PC-9 (cell line): ENCODE measurements around the gene CTNND1.

ENCODE experiments used
- EZH2 ChIP-seq: fragments of 200-600 bp; sonication (generic); IDR thresholded peaks from 2 replicates; pipeline ENCODE4 v1.8.0; 2017; ENCODE audit warnings: antibody characterized with exemption, low read depth
- TF ChIP-seq, protein P1 (sequence below): fragments of 200-600 bp; sonication (generic); conservative IDR thresholded peaks from 2 replicates; pipeline ENCODE4 v1.6.1; 2017; ENCODE audit warnings: mixed run types, antibody characterized with exemption, mild to moderate bottlenecking, moderate library complexity

DNA sequence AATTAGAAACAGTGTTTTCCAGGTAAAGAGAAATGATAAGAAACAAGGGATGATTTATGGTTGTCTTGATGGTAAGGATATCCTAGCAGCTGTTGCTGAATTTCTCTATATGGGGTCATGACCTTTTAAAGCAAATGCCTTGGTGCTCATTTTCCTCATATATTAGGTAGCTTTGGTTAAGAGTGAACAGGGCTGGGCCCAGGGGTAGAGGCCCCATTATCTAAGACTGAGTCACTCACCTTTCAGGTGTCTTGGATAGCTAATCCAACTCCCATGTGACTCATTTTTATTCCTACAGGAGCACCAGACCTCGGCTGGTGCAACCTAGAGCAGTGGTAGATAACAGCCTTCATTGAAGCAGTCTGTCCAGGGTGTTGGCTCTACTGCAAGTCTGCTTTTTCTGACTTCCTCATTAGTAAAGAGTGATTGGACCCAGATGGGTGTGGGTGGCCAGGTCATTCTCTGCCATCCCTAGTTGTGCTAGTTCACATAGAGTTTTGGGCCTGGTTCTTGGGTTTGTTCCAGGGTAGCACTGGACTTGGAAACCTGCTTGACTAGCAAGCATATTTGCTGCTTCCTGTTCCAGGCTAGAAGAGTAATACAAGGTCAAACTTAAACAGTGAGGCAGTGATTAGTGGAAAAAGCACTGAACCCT lies 37.4 kb downstream of the CTNND1 start:
- TF ChIP-seq, protein P1, sequence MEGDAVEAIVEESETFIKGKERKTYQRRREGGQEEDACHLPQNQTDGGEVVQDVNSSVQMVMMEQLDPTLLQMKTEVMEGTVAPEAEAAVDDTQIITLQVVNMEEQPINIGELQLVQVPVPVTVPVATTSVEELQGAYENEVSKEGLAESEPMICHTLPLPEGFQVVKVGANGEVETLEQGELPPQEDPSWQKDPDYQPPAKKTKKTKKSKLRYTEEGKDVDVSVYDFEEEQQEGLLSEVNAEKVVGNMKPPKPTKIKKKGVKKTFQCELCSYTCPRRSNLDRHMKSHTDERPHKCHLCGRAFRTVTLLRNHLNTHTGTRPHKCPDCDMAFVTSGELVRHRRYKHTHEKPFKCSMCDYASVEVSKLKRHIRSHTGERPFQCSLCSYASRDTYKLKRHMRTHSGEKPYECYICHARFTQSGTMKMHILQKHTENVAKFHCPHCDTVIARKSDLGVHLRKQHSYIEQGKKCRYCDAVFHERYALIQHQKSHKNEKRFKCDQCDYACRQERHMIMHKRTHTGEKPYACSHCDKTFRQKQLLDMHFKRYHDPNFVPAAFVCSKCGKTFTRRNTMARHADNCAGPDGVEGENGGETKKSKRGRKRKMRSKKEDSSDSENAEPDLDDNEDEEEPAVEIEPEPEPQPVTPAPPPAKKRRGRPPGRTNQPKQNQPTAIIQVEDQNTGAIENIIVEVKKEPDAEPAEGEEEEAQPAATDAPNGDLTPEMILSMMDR, result no peak
- no peak for TF ChIP-seq EZH2
